K562 (cell line): ENCODE measurements around the gene STMN3.
"Not testable (repeated sequence)": the region's sequence is repeated elsewhere in the genome, so short reads cannot be mapped to it uniquely, and the experiment has no call there.

Source experiments
- CBFA2T3 ChIP-seq: fragments of 450-650 bp; IDR thresholded peaks from 2 replicates; pipeline ENCODE4 v1.6.1; 2017
- CBX5 ChIP-seq: IDR thresholded peaks from 2 replicates; pipeline ENCODE4 v1.6.1; 2014; ENCODE audit warnings: low read depth, borderline replicate concordance
- CTCF ChIP-seq, 3 experiments: IDR thresholded peaks in 2 of 3; conservative IDR thresholded peaks in 1 of 3; 2 replicates each; pipeline ENCODE4 v1.5.1; 2011 to 2012; ENCODE audit warnings: low read length in 3 of 3, mild to moderate bottlenecking in 3 of 3, control low read depth in 2 of 3, improper control_type of control experiment in 1 of 3, inconsistent platforms in 1 of 3, low read depth in 1 of 3, mixed read lengths in 1 of 3, moderate library complexity in 1 of 3; ENCODE audit not compliant: insufficient read depth in 2 of 3
- ETV6 ChIP-seq, 3 experiments: fragments of 150-350 bp in 1 of 3; sonication (generic) in 1 of 3; formaldehyde crosslinking in 1 of 3; IDR thresholded peaks; 2 replicates each; pipeline versions ENCODE4 v1.6.1 to v1.8.0; 2014 to 2022; ENCODE audit warnings: borderline replicate concordance in 2 of 3, low read depth in 2 of 3, antibody characterized with exemption in 1 of 3, low read length in 1 of 3, mild to moderate bottlenecking in 1 of 3, missing genetic modification reagents in 1 of 3
- HNRNPL ChIP-seq: fragments of 200-400 bp; formaldehyde crosslinking; IDR thresholded peaks from 2 replicates; pipeline ENCODE4 v1.6.1; 2017; ENCODE audit warnings: low read depth, mild to moderate bottlenecking, low read length
- HNRNPUL1 ChIP-seq: fragments of 200-400 bp; formaldehyde crosslinking; IDR thresholded peaks from 2 replicates; pipeline ENCODE4 v1.6.1; 2017; ENCODE audit warnings: low read length
- PHB2 ChIP-seq: fragments of 450-650 bp; IDR thresholded peaks from 2 replicates; pipeline ENCODE4 v1.6.1; 2017; ENCODE audit warnings: low read depth
- PKNOX1 ChIP-seq: fragments of 450-650 bp; IDR thresholded peaks from 2 replicates; pipeline ENCODE4 v1.6.1; 2016
- POLR2A ChIP-seq: fragments of 450-650 bp; conservative IDR thresholded peaks from 2 replicates; pipeline ENCODE4 v1.6.1; 2016
- ZKSCAN1 ChIP-seq: fragments of 150-350 bp; IDR thresholded peaks from 2 replicates; pipeline ENCODE4 v1.6.1; 2016; ENCODE audit warnings: low read depth, low read length
- ZNF282 ChIP-seq: sonication (generic); formaldehyde crosslinking; IDR thresholded peaks from 2 replicates; pipeline ENCODE4 v1.8.1; 2023; ENCODE audit warnings: missing genetic modification reagents

- not testable (repeated sequence) for TF ChIP-seq ZKSCAN1; HNRNPUL1; CBFA2T3; ZNF282 (CRISPR knock-in tag); POLR2A; ETV6 (IDR thresholded peaks at IDR 0.05; ENCODE audit: borderline replicate concordance in 1 of 2, low read depth in 2 of 2, low read length in 1 of 2); ETV6 (CRISPR knock-in tag; IDR thresholded peaks at IDR 0.05; ENCODE audit: borderline replicate concordance); PHB2; PKNOX1; CBX5; HNRNPL
- TF ChIP-seq CTCF (IDR thresholded peaks at IDR 0.05 in 2 of 3, conservative IDR thresholded peaks at IDR 0.05 in 1 of 3; ENCODE audit: insufficient read depth in 2 of 3, low read depth in 1 of 3, low read length in 3 of 3): peak in 2 of 3 experiments; percentile 21 to 34; a peak in 1 of 6 replicates
Measured at GRCh38 chr20:63613863-63614594, 39.2 kb downstream of the STMN3 start.
